IMR-90 (cell line): Measurements from ENCODE around the gene KDM6A. TPM values are rescaled to one million over a fixed set of nuclear protein-coding genes. Genes with fewer than 3 reads are reported as not detected.
"Not testable (repeated sequence)": the region's sequence is repeated elsewhere in the genome, so short reads cannot be mapped to it uniquely, and the experiment has no call there.

Experiments
- ATAC-seq: fragments of 200-7000 bp; cut with Tn5 transposase; 2 replicates; pipeline ENCODE4 v1.9.1; 2020; ENCODE audit warnings: low read depth, mild to moderate bottlenecking, moderate library complexity
- BruUV-seq: library from RNA; stranded (reverse); fragments of 400-500 nt; replicated peaks from 2 replicates; lab custom pipeline; 2021; lab: Mats Ljungman, UMichigan
- CTCF ChIA-PET: fragments of 300-600 bp; formaldehyde crosslinking; extraction: SDS; loops from one replicate; lab custom pipeline; 2021; ENCODE audit warnings: antibody characterized with exemption; lab: Yijun Ruan, JAX
- POLR2A ChIA-PET: fragments of 300-600 bp; sonication (Branson Sonifier 250); formaldehyde crosslinking; loops from one replicate; lab custom pipeline; 2022; ENCODE audit warnings: antibody characterized with exemption; ENCODE audit not compliant: unreplicated experiment; lab: Charles Lee
- DNase-seq: peaks from one replicate; pipeline ENCODE4 v3.0.0; 2013
- H2AFZ ChIP-seq: replicated peaks from 2 replicates; pipeline ENCODE3; 2013; ENCODE audit warnings: low read length, mild to moderate bottlenecking; ENCODE audit not compliant: poor library complexity
- H2AK5ac ChIP-seq: 2 replicates; pipeline ENCODE4 v1.6.1; 2013; ENCODE audit warnings: low read depth, low read length, inconsistent platforms
- H2AK9ac ChIP-seq: replicated peaks from 2 replicates; pipeline ENCODE3; 2013; ENCODE audit warnings: mild to moderate bottlenecking, low read depth, low read length, moderate library complexity; ENCODE audit not compliant: poor library complexity
- H2BK120ac ChIP-seq: 2 replicates; pipeline ENCODE4 v1.6.1; 2013; ENCODE audit warnings: low read depth, low read length, inconsistent platforms
- H2BK15ac ChIP-seq: 3 replicates; pipeline ENCODE4 v1.6.1; 2013; ENCODE audit warnings: low read depth, low read length, inconsistent platforms
- H2BK20ac ChIP-seq: 2 replicates; pipeline ENCODE4 v1.6.1; 2013; ENCODE audit warnings: low read depth, mild to moderate bottlenecking, inconsistent platforms, low read length, moderate library complexity
- H2BK5ac ChIP-seq: 2 replicates; pipeline ENCODE4 v1.6.1; 2013; ENCODE audit warnings: mild to moderate bottlenecking, low read depth, low read length, inconsistent platforms; ENCODE audit not compliant: poor library complexity, severe bottlenecking
- H3K14ac ChIP-seq: replicated peaks from 2 replicates; pipeline ENCODE4 v1.6.1; 2013; ENCODE audit warnings: low read depth, low read length, inconsistent platforms
- H3K18ac ChIP-seq: 2 replicates; pipeline ENCODE4 v1.6.1; 2013; ENCODE audit warnings: low read depth, low read length, control low read depth
- H3K23ac ChIP-seq: 2 replicates; pipeline ENCODE4 v1.6.1; 2013; ENCODE audit warnings: low read depth, low read length, inconsistent platforms
- H3K27ac ChIP-seq: 2 replicates; pipeline ENCODE4 v1.5.1; 2013; ENCODE audit warnings: mild to moderate bottlenecking, control low read depth, low read length; ENCODE audit not compliant: insufficient read depth
- H3K27me3 ChIP-seq: 2 replicates; pipeline ENCODE4 v1.6.1; 2013; ENCODE audit warnings: low read length; ENCODE audit not compliant: control insufficient read depth, insufficient read depth
- H3K36me3 ChIP-seq: 2 replicates; pipeline ENCODE4 v1.6.1; 2013; ENCODE audit warnings: low read length, mixed read lengths; ENCODE audit not compliant: control insufficient read depth, insufficient read depth
- H3K4ac ChIP-seq: 2 replicates; pipeline ENCODE4 v1.6.1; 2013; ENCODE audit warnings: low read depth, low read length, inconsistent platforms
- H3K4me1 ChIP-seq: 2 replicates; pipeline ENCODE4 v1.6.1; 2013; ENCODE audit warnings: low read length, mixed read lengths; ENCODE audit not compliant: control insufficient read depth, insufficient read depth
- H3K4me2 ChIP-seq: 2 replicates; pipeline ENCODE4 v1.6.1; 2013; ENCODE audit warnings: low read depth, mild to moderate bottlenecking, control low read depth, low read length, moderate library complexity
- H3K4me3 ChIP-seq: 2 replicates; pipeline ENCODE4 v1.5.1; 2013; ENCODE audit warnings: low read depth, mild to moderate bottlenecking, control low read depth, low read length, moderate library complexity; ENCODE audit not compliant: insufficient read depth
- H3K56ac ChIP-seq: 2 replicates; pipeline ENCODE4 v1.6.1; 2013; ENCODE audit warnings: low read length, inconsistent platforms; ENCODE audit not compliant: insufficient read depth; ENCODE audit errors: extremely low read depth
- H3K79me1 ChIP-seq, 2 experiments: 2 replicates each; pipeline ENCODE4 v1.6.1; 2013; ENCODE audit warnings: low read length in 2 of 2, inconsistent platforms in 1 of 2, low read depth in 1 of 2
- H3K9ac ChIP-seq: 2 replicates; pipeline ENCODE4 v1.6.1; 2013; ENCODE audit warnings: low read depth, low read length, control low read depth
- H3K9me1 ChIP-seq: 2 replicates; pipeline ENCODE4 v1.6.1; 2013; ENCODE audit warnings: low read length, inconsistent platforms; ENCODE audit not compliant: insufficient read depth
- H3K9me3 ChIP-seq: 2 replicates; pipeline ENCODE4 v1.6.1; 2013; ENCODE audit warnings: low read length; ENCODE audit not compliant: control insufficient read depth, insufficient read depth
- H4K20me1 ChIP-seq: 2 replicates; pipeline ENCODE4 v1.6.1; 2013; ENCODE audit warnings: low read length, inconsistent platforms; ENCODE audit not compliant: insufficient read depth
- H4K5ac ChIP-seq: 2 replicates; pipeline ENCODE4 v1.6.1; 2013; ENCODE audit warnings: mild to moderate bottlenecking, low read depth, low read length, control low read depth
- H4K8ac ChIP-seq, 2 experiments: 2 replicates each; pipeline ENCODE4 v1.6.1; 2013; ENCODE audit warnings: low read depth in 2 of 2, low read length in 2 of 2, control low read depth in 1 of 2, inconsistent platforms in 1 of 2
- H4K91ac ChIP-seq: 2 replicates; pipeline ENCODE4 v1.6.1; 2013; ENCODE audit warnings: low read depth, low read length, inconsistent platforms; ENCODE audit not compliant: insufficient read depth
- WGBS, 2 experiments: methylation state at CpG; one replicate each; pipeline versions ENCODE4 v1.1.5 to v1.1.7; 2013; ENCODE audit warnings: missing lambda C conversion rate in 2 of 2; ENCODE audit not compliant: insufficient read length in 1 of 2; ENCODE audit errors: extremely low coverage in 2 of 2; 5-methylcytosine and 5-hydroxymethylcytosine counted together
- dilution Hi-C: fragments of 300-500 bp; cut with HindIII; formaldehyde crosslinking; loops from one replicate; pipeline ENCODE4 v1.14.3; 2018; ENCODE audit warnings: low sequenced_read_pairs; ENCODE audit not compliant: unreplicated experiment
- in situ Hi-C: fragments of 300-500 bp; cut with MboI; formaldehyde crosslinking; loops from 3 replicates; pipeline ENCODE4 v1.14.3; 2019; ENCODE audit warnings: low sequenced_read_pairs, inconsistent platforms, mixed read lengths
- intact Hi-C: fragments of 100-400 bp; cut with micrococcal nuclease; formaldehyde crosslinking; loops from 2 replicates; pipeline ENCODE4 v1.10.0; 2022
- polyA plus RNA-seq, 3 experiments: library from polyadenylated mRNA; depleted of rRNA; stranded (reverse); fragments of >200 nt; gene quantifications; 2 replicates each; pipeline ENCODE4 v1.2.3, GENCODE V29; 2012; ENCODE audit warnings: low replicate concordance in 1 of 3
- total RNA-seq: library from RNA; depleted of rRNA; stranded (reverse); fragments of >200 nt; gene quantifications from 2 replicates; pipeline ENCODE4 v1.2.3, GENCODE V29; 2012

Gene KDM6A
- total and polyA plus RNA-seq, 2 of the 4 experiments (the other 2 are of a cell fraction): 11.7 to 24.9 TPM

- DNase-seq, H3K23ac ChIP-seq, H2BK5ac ChIP-seq, H3K14ac ChIP-seq, POLR2A ChIA-PET, H4K5ac ChIP-seq, H3K4me2 ChIP-seq, intact Hi-C loops, H3K18ac ChIP-seq, H3K27me3 ChIP-seq, H3K56ac ChIP-seq, H2AK5ac ChIP-seq, H4K8ac ChIP-seq, H3K9me1 ChIP-seq, dilution Hi-C loops, H3K27ac ChIP-seq, H2AFZ ChIP-seq, ATAC-seq, H3K36me3 ChIP-seq, H3K4me1 ChIP-seq, H3K9ac ChIP-seq, H3K4me3 ChIP-seq, H2BK15ac ChIP-seq, CTCF ChIA-PET, H2BK20ac ChIP-seq, H4K91ac ChIP-seq, in situ Hi-C loops, H3K4ac ChIP-seq, H3K9me3 ChIP-seq, H2AK9ac ChIP-seq, BruUV-seq, H2BK120ac ChIP-seq: not testable (repeated sequence)
- Histone ChIP-seq H3K79me1 (peaks cover 10 to 37% of the 10 kb centered on the region in 2 experiments), H4K20me1 (peaks cover 22% of the 10 kb centered on the region)
- 100% methylated on average over 1 of the region's 8 CpGs; no CpG with 5 or more reads in 1 of the 2 experiments for WGBS, 2 experiments
Measured at GRCh38 chrX:44999237-44999636, 126.2 kb downstream of the KDM6A start.

- POLR2A ChIA-PET, H3K27ac ChIP-seq, H3K4me1 ChIP-seq, H3K9ac ChIP-seq, BruUV-seq, H2BK20ac ChIP-seq, CTCF ChIA-PET, H3K56ac ChIP-seq, H2AK9ac ChIP-seq, H2BK15ac ChIP-seq, H3K36me3 ChIP-seq, H3K18ac ChIP-seq, H3K4me2 ChIP-seq, H3K9me3 ChIP-seq, in situ Hi-C loops, H2BK5ac ChIP-seq, intact Hi-C loops, H3K4me3 ChIP-seq, H3K14ac ChIP-seq, H4K91ac ChIP-seq, H2AK5ac ChIP-seq, H3K27me3 ChIP-seq, H2AFZ ChIP-seq, H3K4ac ChIP-seq, H4K8ac ChIP-seq, H3K23ac ChIP-seq, H2BK120ac ChIP-seq, H3K9me1 ChIP-seq, dilution Hi-C loops, ATAC-seq, H4K5ac ChIP-seq, DNase-seq: not testable (repeated sequence)
- WGBS, 2 experiments: no CpG with 5 or more reads among the region's 3 CpGs
- peaks cover 22% of the 10 kb centered on the region for H4K20me1 ChIP-seq
- H3K79me1 ChIP-seq: peaks cover 10 to 39% of the 10 kb centered on the region in 2 experiments; a peak in 3 of 4 replicates
Measured at GRCh38 chrX:44999872-45000271, 126.9 kb downstream of the KDM6A start.
